Calu3 (cell line): Measurements from ENCODE around the gene PPFIBP1. TPM values are rescaled to one million over a fixed set of nuclear protein-coding genes. Genes with fewer than 3 reads are reported as not detected.

Experiments
- BruUV-seq: library from RNA; stranded (reverse); fragments of 400-500 nt; replicated peaks from 2 replicates; lab custom pipeline; 2021; lab: Mats Ljungman, UMichigan
- CTCF ChIA-PET: fragments of 300-600 bp; sonication (Branson Sonifier 250); formaldehyde crosslinking; loops from one replicate; lab custom pipeline; 2022; ENCODE audit warnings: antibody characterized with exemption; lab: Charles Lee
- DNase-seq: peaks from one replicate; pipeline ENCODE4 v3.0.0; 2022
- H3K27ac Mint-ChIP-seq: one replicate; pipeline ENCODE4 v1.8.0; 2022; ENCODE audit warnings: mixed read lengths; ENCODE audit not compliant: unreplicated experiment
- H3K27me3 Mint-ChIP-seq: one replicate; pipeline ENCODE4 v1.8.0; 2022; ENCODE audit warnings: mixed read lengths; ENCODE audit not compliant: unreplicated experiment
- H3K36me3 Mint-ChIP-seq: one replicate; pipeline ENCODE4 v1.8.0; 2022; ENCODE audit warnings: mild to moderate bottlenecking, moderate library complexity, mixed read lengths; ENCODE audit not compliant: insufficient read depth, unreplicated experiment
- H3K4me1 Mint-ChIP-seq: one replicate; pipeline ENCODE4 v1.8.0; 2022; ENCODE audit warnings: mild to moderate bottlenecking, low read depth, mixed read lengths; ENCODE audit not compliant: unreplicated experiment
- H3K4me3 Mint-ChIP-seq: one replicate; pipeline ENCODE4 v1.8.0; 2022; ENCODE audit warnings: mild to moderate bottlenecking, low read depth, moderate library complexity, mixed read lengths; ENCODE audit not compliant: unreplicated experiment
- H3K9me3 Mint-ChIP-seq: one replicate; pipeline ENCODE4 v1.8.0; 2022; ENCODE audit warnings: low read depth, mixed read lengths; ENCODE audit not compliant: unreplicated experiment
- intact Hi-C: fragments of 100-400 bp; cut with micrococcal nuclease; formaldehyde crosslinking; loops from one replicate; pipeline ENCODE4 v1.10.0; 2022; ENCODE audit not compliant: unreplicated experiment
- total RNA-seq: library from RNA; stranded (reverse); gene quantifications from 2 replicates; pipeline ENCODE4 v1.2.3, GENCODE V29; 2022
- TF ChIP-seq, protein P1 (sequence below): fragments of 200-600 bp; IDR thresholded peaks from one replicate; pipeline ENCODE4 v1.8.0; 2022; ENCODE audit warnings: antibody characterized with exemption; ENCODE audit not compliant: unreplicated experiment

The PPFIBP1 gene
- total RNA-seq, 1 experiment from 2014 or later: 58.7 TPM

DNA sequence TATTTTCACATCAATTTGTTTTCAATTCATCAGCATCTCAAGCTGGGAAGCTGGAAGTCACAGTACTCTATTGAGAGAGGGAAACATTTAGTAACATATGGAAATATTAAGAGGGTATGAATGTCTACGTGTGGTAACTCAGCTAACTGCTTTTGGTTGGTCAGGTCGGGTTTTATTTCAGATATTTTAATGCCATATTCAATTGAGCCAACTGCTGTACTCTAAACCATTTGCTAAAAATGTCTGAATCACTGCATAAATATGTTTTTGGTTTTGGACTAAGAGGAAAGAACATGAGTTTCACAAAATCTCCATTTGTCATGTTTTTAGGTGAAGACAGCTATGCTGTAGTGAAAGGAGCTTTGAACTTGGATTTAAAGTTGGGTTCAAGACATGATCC lies 18.9 kb upstream of the PPFIBP1 start:
- Mint-ChIP-seq H3K27me3 (no peaks in the 10 kb centered on the region), H3K4me1 (no peaks in the 10 kb centered on the region), H3K36me3 (no peaks in the 10 kb centered on the region), H3K9me3 (no peaks in the 10 kb centered on the region), H3K27ac (no peak overlapping the region), H3K4me3 (no peak overlapping the region)
- DNase-seq: no peak
- intact Hi-C loops: no loop called here
- CTCF ChIA-PET: no interaction called here
- TF ChIP-seq, protein P1, sequence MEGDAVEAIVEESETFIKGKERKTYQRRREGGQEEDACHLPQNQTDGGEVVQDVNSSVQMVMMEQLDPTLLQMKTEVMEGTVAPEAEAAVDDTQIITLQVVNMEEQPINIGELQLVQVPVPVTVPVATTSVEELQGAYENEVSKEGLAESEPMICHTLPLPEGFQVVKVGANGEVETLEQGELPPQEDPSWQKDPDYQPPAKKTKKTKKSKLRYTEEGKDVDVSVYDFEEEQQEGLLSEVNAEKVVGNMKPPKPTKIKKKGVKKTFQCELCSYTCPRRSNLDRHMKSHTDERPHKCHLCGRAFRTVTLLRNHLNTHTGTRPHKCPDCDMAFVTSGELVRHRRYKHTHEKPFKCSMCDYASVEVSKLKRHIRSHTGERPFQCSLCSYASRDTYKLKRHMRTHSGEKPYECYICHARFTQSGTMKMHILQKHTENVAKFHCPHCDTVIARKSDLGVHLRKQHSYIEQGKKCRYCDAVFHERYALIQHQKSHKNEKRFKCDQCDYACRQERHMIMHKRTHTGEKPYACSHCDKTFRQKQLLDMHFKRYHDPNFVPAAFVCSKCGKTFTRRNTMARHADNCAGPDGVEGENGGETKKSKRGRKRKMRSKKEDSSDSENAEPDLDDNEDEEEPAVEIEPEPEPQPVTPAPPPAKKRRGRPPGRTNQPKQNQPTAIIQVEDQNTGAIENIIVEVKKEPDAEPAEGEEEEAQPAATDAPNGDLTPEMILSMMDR: no peak
- BruUV-seq: no TSS peak

DNA sequence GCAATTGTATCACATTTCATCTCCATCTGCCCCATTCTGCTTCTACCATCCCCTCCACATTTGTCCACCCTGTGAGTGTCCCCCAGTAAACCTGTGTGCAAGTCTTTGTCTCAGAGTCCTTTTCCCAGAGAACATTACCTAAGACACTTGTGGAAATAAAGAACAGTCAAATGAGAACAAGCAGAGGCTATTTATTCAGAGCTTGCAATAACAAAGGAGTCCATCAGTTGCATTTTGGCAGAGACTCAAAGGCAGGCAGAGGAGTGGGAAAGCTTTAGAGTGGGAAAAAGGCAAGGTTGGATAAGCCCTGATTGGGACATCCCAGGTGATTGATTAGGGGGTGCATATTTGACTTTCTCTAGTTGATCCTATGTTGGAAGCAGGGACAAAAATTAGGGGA lies 18.2 kb upstream of the PPFIBP1 start:
- no TSS peak for BruUV-seq
- CTCF ChIA-PET: no interaction called here
- DNase-seq: no peak
- Mint-ChIP-seq H3K9me3 (no peaks in the 10 kb centered on the region), H3K27ac (no peak overlapping the region), H3K4me1 (no peaks in the 10 kb centered on the region), H3K27me3 (no peaks in the 10 kb centered on the region), H3K4me3 (no peak overlapping the region), H3K36me3 (no peaks in the 10 kb centered on the region)
- TF ChIP-seq, protein P1: no peak
- intact Hi-C loops: no loop called here

DNA sequence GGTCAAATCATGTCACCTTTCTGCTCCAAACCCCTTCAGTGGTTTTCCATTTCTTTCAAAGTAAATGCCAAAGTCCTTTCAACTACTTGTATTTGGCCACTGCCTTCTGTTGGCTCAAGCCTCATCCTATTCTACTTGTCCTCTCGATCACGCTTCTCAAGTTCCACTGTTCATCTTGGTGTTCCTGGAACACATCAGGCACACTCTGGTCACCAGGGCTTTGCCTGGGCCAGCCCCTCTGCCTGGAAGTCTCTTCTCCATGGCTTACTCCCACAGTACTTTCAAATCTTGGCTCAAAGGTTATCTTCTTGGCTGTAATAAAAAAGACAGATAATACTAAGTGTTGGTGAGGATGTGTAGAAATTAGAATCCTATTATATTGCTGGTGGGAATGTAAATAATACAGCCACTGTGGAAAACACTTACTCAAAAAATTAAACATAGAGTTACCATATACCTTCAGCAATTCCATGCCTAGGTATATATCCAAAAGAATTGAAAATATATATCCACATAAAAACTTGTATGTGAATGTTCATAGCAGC lies 17.3 kb upstream of the PPFIBP1 start:
- no peaks in the 10 kb centered on the region for H3K36me3 Mint-ChIP-seq
- CTCF ChIA-PET: no interaction called here

DNA sequence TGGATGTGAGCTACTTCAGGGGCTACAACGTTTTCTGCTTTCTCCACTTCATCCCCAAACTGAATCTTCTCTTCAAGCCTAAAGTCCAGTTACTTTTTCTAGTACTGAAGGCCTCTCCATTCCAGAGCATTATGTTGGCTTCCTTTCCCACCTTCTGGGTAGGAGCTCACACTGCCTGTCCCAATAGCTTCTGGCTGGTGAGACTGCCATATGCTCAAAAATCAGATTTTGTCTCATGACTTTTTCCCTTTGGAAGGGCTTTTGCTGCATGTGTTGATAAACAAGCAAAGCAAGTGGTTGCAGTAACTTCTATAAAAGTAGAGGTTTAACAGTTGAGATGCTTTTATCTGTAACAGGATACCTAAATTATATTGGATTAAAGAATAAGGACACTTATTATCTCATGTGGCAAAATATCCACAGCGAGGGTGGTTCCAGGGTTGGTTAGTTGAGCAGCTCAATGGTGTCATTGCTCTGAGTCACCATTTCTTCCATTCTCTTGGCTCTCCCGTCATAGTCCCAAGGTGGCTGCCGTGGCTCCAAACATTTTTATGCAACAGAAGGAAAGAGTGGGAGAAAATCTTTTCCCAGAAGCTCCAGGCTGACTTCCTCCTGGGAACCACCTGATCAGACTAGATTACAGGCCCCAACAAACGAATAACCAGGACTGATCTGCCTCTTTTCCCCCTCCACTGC lies 15.1 kb upstream of the PPFIBP1 start:
- no TSS peak for BruUV-seq
- intact Hi-C loops: no loop called here
- Mint-ChIP-seq H3K27ac (no peak overlapping the region), H3K27me3 (no peaks in the 10 kb centered on the region), H3K4me3 (no peak overlapping the region), H3K4me1 (no peaks in the 10 kb centered on the region), H3K36me3 (no peaks in the 10 kb centered on the region), H3K9me3 (no peaks in the 10 kb centered on the region)
- TF ChIP-seq, protein P1: no peak
- no peak for DNase-seq
- CTCF ChIA-PET: no interaction called here

More for the DNA sequence above, 17.3 kb upstream of the PPFIBP1 start:
- Mint-ChIP-seq H3K27me3 (no peaks in the 10 kb centered on the region), H3K4me3 (no peak overlapping the region), H3K4me1 (no peaks in the 10 kb centered on the region), H3K27ac (no peak overlapping the region), H3K9me3 (no peaks in the 10 kb centered on the region)
- TF ChIP-seq, protein P1: no peak
- DNase-seq: no peak
- intact Hi-C loops: no loop called here
- BruUV-seq: no TSS peak
